Neuronal stem cell (in vitro differentiated cells): ENCODE measurements around the gene MED12L.

Experiments
- DNase-seq: peaks from one replicate; pipeline ENCODE4 v3.0.0-alpha.2; 2013; ENCODE audit warnings: low spot score
- H2AFZ ChIP-seq: one replicate; pipeline ENCODE4 v1.6.1; 2013; ENCODE audit warnings: mild to moderate bottlenecking, low read length, inconsistent platforms
- H2AK5ac ChIP-seq: 2 replicates; pipeline ENCODE4 v1.6.1; 2013; ENCODE audit warnings: low read depth, mild to moderate bottlenecking, inconsistent platforms, low read length, moderate library complexity, mixed read lengths
- H2BK120ac ChIP-seq: 2 replicates; pipeline ENCODE4 v1.6.1; 2013; ENCODE audit warnings: low read depth, mild to moderate bottlenecking, inconsistent platforms, low read length, moderate library complexity, mixed read lengths
- H2BK12ac ChIP-seq: one replicate; pipeline ENCODE4 v1.6.1; 2013; ENCODE audit warnings: low read length, inconsistent platforms
- H2BK15ac ChIP-seq: 2 replicates; pipeline ENCODE4 v1.6.1; 2013; ENCODE audit warnings: mild to moderate bottlenecking, low read length, inconsistent platforms, mixed read lengths
- H2BK5ac ChIP-seq: one replicate; pipeline ENCODE4 v1.6.1; 2013; ENCODE audit warnings: inconsistent platforms, mild to moderate bottlenecking, low read length, moderate library complexity
- H3K14ac ChIP-seq: one replicate; pipeline ENCODE4 v1.6.1; 2013; ENCODE audit warnings: low read length, inconsistent platforms
- H3K18ac ChIP-seq: 2 replicates; pipeline ENCODE4 v1.6.1; 2013; ENCODE audit warnings: low read length, inconsistent platforms
- H3K23ac ChIP-seq: 2 replicates; pipeline ENCODE4 v1.6.1; 2013; ENCODE audit warnings: low read depth, mild to moderate bottlenecking, mixed read lengths, low read length, inconsistent platforms; ENCODE audit not compliant: poor library complexity
- H3K27ac ChIP-seq: replicated peaks from 3 replicates; pipeline ENCODE4 v1.5.1; 2013; ENCODE audit warnings: low read length, inconsistent platforms
- H3K27me3 ChIP-seq, 3 experiments: 2 replicates each; pipeline ENCODE4 v1.6.1; 2013; ENCODE audit warnings: low read length in 3 of 3, mild to moderate bottlenecking in 2 of 3, inconsistent platforms in 1 of 3, low read depth in 1 of 3, mixed read lengths in 1 of 3, moderate library complexity in 1 of 3; ENCODE audit not compliant: control insufficient read depth in 3 of 3, insufficient read depth in 3 of 3
- H3K36me3 ChIP-seq, 2 donors: replicated peaks in 1 of 2; 2 replicates each; pipeline ENCODE4 v1.6.1; 2013; ENCODE audit warnings: low read length in 2 of 2; ENCODE audit not compliant: control insufficient read depth in 2 of 2, insufficient read depth in 2 of 2
- H3K4ac ChIP-seq: 2 replicates; pipeline ENCODE4 v1.6.1; 2013; ENCODE audit warnings: inconsistent platforms, mild to moderate bottlenecking, low read length, moderate library complexity
- H3K4me1 ChIP-seq, 2 donors: 1 replicate in 1 of 2; 2 replicates in 1 of 2; pipeline ENCODE4 v1.6.1; 2013; ENCODE audit warnings: low read length in 2 of 2, low read depth in 1 of 2; ENCODE audit not compliant: control insufficient read depth in 2 of 2, insufficient read depth in 1 of 2
- H3K4me2 ChIP-seq: one replicate; pipeline ENCODE4 v1.6.1; 2013; ENCODE audit warnings: mild to moderate bottlenecking, low read length, inconsistent platforms; ENCODE audit not compliant: insufficient read depth, poor library complexity, severe bottlenecking
- H3K4me3 ChIP-seq, 2 donors: 2 replicates each; pipeline ENCODE4 v1.5.1; 2013; ENCODE audit warnings: low read length in 2 of 2, mild to moderate bottlenecking in 2 of 2, inconsistent platforms in 1 of 2, moderate library complexity in 1 of 2
- H3K79me1 ChIP-seq: one replicate; pipeline ENCODE4 v1.6.1; 2013; ENCODE audit warnings: low read depth, mild to moderate bottlenecking, inconsistent platforms, low read length, moderate library complexity
- H3K9ac ChIP-seq: one replicate; pipeline ENCODE4 v1.6.1; 2013; ENCODE audit warnings: mild to moderate bottlenecking, low read depth, low read length, inconsistent platforms; ENCODE audit not compliant: poor library complexity
- H3K9me3 ChIP-seq, 2 donors: replicated peaks in 1 of 2; 2 replicates each; pipeline versions ENCODE3 to v1.6.1; 2013; ENCODE audit warnings: low read length in 2 of 2, mild to moderate bottlenecking in 2 of 2, inconsistent platforms in 1 of 2, low read depth in 1 of 2, mixed read lengths in 1 of 2, moderate library complexity in 1 of 2; ENCODE audit not compliant: control insufficient read depth in 2 of 2, insufficient read depth in 1 of 2
- H4K8ac ChIP-seq: one replicate; pipeline ENCODE4 v1.6.1; 2013; ENCODE audit warnings: low read depth, mild to moderate bottlenecking, inconsistent platforms, low read length, moderate library complexity
- H4K91ac ChIP-seq: one replicate; pipeline ENCODE4 v1.6.1; 2013; ENCODE audit warnings: low read length, low read depth, mild to moderate bottlenecking, inconsistent platforms; ENCODE audit not compliant: poor library complexity
- WGBS, 2 donors: extraction: QIAGEN DNeasy Blood & Tissue Kit; methylation state at CpG; one replicate each; pipeline ENCODE4 v1.1.7; 2013; ENCODE audit warnings: missing lambda C conversion rate in 2 of 2, mixed read lengths in 1 of 2; ENCODE audit not compliant: insufficient read length in 2 of 2, insufficient replicate concordance in 1 of 2; ENCODE audit errors: extremely low coverage in 2 of 2; 5-methylcytosine and 5-hydroxymethylcytosine counted together

The MED12L gene

DNA sequence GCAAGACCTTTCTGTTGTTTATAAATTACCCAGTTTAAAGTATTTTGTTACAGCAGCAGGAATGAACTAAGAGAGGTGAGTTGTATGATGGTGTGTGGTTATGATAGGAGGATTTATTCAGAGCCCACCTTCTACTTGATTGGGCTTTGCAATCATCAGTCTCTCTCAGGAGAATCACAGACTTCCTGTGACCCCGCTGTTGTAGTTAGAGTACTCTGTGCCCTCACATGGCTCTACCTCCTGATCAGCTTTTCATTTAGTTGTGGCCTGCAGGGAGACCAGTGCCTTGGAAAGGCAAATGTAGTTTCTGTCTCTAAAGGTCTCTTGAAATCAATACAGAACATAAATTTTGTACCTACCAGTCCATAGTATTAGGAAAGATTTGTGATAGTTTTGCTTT, 200.5 kb downstream of the MED12L start:
- Histone ChIP-seq H3K23ac (no peak overlapping the region), H3K9me3 (no peaks in the 10 kb centered on the region), H3K14ac (no peak overlapping the region), H3K4ac (no peak overlapping the region), H3K18ac (no peak overlapping the region), H3K4me3 (no peak overlapping the region), H3K36me3 (no peaks in the 10 kb centered on the region), H4K8ac (no peak overlapping the region), H2BK120ac (no peak overlapping the region), H3K79me1 (no peaks in the 10 kb centered on the region), H2AK5ac (no peak overlapping the region), H3K4me2 (no peak overlapping the region), H3K4me1 (no peaks in the 10 kb centered on the region), H2BK5ac (no peak overlapping the region), H2BK15ac (no peak overlapping the region), H2AFZ (no peak overlapping the region), H3K27me3 (no peaks in the 10 kb centered on the region), H3K27ac (no peak overlapping the region), H4K91ac (no peak overlapping the region), H3K9ac (no peak overlapping the region), H2BK12ac (no peak overlapping the region)
- no CpG with 5 or more reads among the region's 1 CpG for WGBS, 2 donors
- DNase-seq: no peak

DNA sequence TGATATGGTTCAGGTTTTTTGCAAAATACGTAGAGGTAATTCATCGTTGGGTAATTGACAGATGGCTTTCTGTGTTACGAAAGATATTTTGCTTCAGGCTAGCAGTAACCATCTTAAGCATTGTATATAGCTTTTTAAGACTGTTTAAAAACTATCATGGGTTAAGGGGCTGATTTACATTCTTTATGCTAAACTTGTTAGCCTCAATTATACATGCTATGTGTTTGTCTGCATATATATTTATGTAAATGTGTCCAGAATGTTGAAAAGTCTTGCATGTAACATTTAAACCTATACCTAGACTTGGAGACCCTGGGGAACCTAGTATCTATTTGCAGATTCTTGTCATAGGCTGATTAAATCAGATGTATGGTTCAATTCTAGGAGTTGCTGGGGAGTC, 204.0 kb downstream of the MED12L start:
- H3K23ac ChIP-seq: no peak overlapping the region
- no peak overlapping the region for H3K9ac ChIP-seq
- no peak overlapping the region for H4K8ac ChIP-seq
- WGBS, 2 donors: no CpG with 5 or more reads among the region's 3 CpGs
- no peaks in the 10 kb centered on the region for H3K27me3 ChIP-seq
- H2BK15ac ChIP-seq: no peak overlapping the region
- H2BK5ac ChIP-seq: no peak overlapping the region
- peaks cover 0 to 1% of the 10 kb centered on the region in 2 donors for H3K4me1 ChIP-seq
- no peak overlapping the region for H2AK5ac ChIP-seq
- DNase-seq: no peak
- no peak overlapping the region for H2BK120ac ChIP-seq
- H2AFZ ChIP-seq: no peak overlapping the region
- H3K9me3 ChIP-seq: no peaks in the 10 kb centered on the region
- no peak overlapping the region for H3K14ac ChIP-seq
- H2BK12ac ChIP-seq: no peak overlapping the region
- no peak overlapping the region for H3K27ac ChIP-seq
- H3K4me2 ChIP-seq: no peak overlapping the region
- no peaks in the 10 kb centered on the region for H3K79me1 ChIP-seq
- H3K4me3 ChIP-seq: no peak overlapping the region
- H3K36me3 ChIP-seq: no peaks in the 10 kb centered on the region
- no peak overlapping the region for H3K4ac ChIP-seq
- H4K91ac ChIP-seq: no peak overlapping the region
- H3K18ac ChIP-seq: no peak overlapping the region

DNA sequence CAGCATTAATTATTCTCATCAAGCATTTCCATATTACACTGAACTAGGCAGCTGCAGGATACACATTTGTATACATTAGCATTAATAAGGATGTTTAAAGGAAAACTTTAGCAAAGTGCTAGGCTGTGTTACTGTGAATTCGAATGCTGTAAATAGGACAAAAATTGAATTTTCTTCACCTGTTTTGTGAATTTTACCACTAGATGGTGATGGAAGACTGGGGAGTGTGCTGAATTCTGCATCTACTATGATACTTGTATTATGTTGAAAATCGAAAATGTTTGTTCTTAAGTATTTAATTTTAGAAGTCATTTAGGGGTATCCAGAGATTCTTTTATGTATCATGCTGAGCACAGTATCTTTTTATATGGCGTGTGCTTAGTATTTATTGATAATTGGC, 205.2 kb downstream of the MED12L start:
- peaks cover 0 to 1% of the 10 kb centered on the region in 2 donors for H3K4me1 ChIP-seq
- no peak overlapping the region for H2AK5ac ChIP-seq
- no CpG with 5 or more reads among the region's 3 CpGs for WGBS, 2 donors
- no peak overlapping the region for H2BK120ac ChIP-seq
- no peak overlapping the region for H4K91ac ChIP-seq
- no peak overlapping the region for H3K9ac ChIP-seq
- H3K36me3 ChIP-seq: no peaks in the 10 kb centered on the region
- no peaks in the 10 kb centered on the region for H3K79me1 ChIP-seq
- no peak overlapping the region for H3K14ac ChIP-seq
- no peak for DNase-seq
- H3K4ac ChIP-seq: no peak overlapping the region
- no peak overlapping the region for H2AFZ ChIP-seq
- no peak overlapping the region for H3K18ac ChIP-seq
- no peak overlapping the region for H3K4me2 ChIP-seq
- H3K27me3 ChIP-seq: no peaks in the 10 kb centered on the region
- no peak overlapping the region for H3K4me3 ChIP-seq
- no peak overlapping the region for H3K23ac ChIP-seq
- H3K27ac ChIP-seq: no peak overlapping the region
- no peak overlapping the region for H2BK12ac ChIP-seq
- H2BK15ac ChIP-seq: no peak overlapping the region
- no peaks in the 10 kb centered on the region for H3K9me3 ChIP-seq
- H2BK5ac ChIP-seq: no peak overlapping the region
- no peak overlapping the region for H4K8ac ChIP-seq

DNA sequence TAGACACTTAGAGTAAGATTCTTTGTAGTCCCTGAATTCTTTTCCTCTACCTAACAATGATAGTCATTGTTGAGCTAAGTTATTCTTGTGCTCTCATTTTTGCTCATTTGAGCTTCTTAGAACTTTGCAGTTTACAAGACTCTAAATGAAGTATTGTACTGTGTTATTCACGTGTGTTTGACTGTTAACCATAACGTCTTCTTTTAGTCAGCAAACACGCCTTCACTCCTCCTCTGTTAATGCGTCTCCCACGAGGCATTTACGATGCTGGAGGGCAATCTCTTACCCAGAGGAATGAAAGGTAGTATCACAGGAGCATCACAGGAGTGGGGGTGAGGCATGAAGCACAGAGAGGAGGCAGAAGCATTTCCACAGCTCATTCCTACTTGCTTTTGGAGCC, 207.7 kb downstream of the MED12L start:
- H2BK5ac ChIP-seq: no peak overlapping the region
- no peak overlapping the region for H3K9ac ChIP-seq
- H2BK15ac ChIP-seq: no peak overlapping the region
- H3K36me3 ChIP-seq: no peaks in the 10 kb centered on the region
- no peaks in the 10 kb centered on the region for H3K79me1 ChIP-seq
- H3K4me2 ChIP-seq: no peak overlapping the region
- no peak overlapping the region for H2AFZ ChIP-seq
- H3K27ac ChIP-seq: no peak overlapping the region
- no peak overlapping the region for H4K8ac ChIP-seq
- H3K23ac ChIP-seq: no peak overlapping the region
- H3K9me3 ChIP-seq: no peaks in the 10 kb centered on the region
- no peak overlapping the region for H2BK12ac ChIP-seq
- no peak overlapping the region for H3K18ac ChIP-seq
- H3K4me1 ChIP-seq: peaks cover 0 to 1% of the 10 kb centered on the region in 2 donors
- DNase-seq: no peak
- H3K4me3 ChIP-seq: no peak overlapping the region
- H4K91ac ChIP-seq: no peak overlapping the region
- no peak overlapping the region for H3K4ac ChIP-seq
- no peak overlapping the region for H2BK120ac ChIP-seq
- no peaks in the 10 kb centered on the region for H3K27me3 ChIP-seq
- no peak overlapping the region for H2AK5ac ChIP-seq
- no peak overlapping the region for H3K14ac ChIP-seq
- WGBS, 2 donors: no CpG with 5 or more reads among the region's 6 CpGs
